Urinary bladder (tissue), 4 donors: ENCODE measurements around the gene EIF1AD. TPM values are rescaled to one million over a fixed set of nuclear protein-coding genes. Genes with fewer than 3 reads are reported as not detected.
"Not testable (repeated sequence)": the region's sequence is repeated elsewhere in the genome, so short reads cannot be mapped to it uniquely, and the experiment has no call there.

Source experiments
- DNase-seq: peaks from one replicate; pipeline ENCODE4 v3.0.0-alpha.2; 2015; ENCODE audit errors: extremely low spot score
- H3K27ac ChIP-seq: one replicate; pipeline ENCODE4 v1.5.1; 2013; ENCODE audit warnings: low read depth, mild to moderate bottlenecking, moderate library complexity
- H3K36me3 ChIP-seq: one replicate; pipeline ENCODE4 v1.6.1; 2013; ENCODE audit warnings: mild to moderate bottlenecking, moderate library complexity; ENCODE audit not compliant: insufficient read depth
- H3K4me1 ChIP-seq: one replicate; pipeline ENCODE4 v1.6.1; 2013; ENCODE audit warnings: mild to moderate bottlenecking, moderate library complexity; ENCODE audit not compliant: insufficient read depth
- H3K4me3 ChIP-seq: one replicate; pipeline ENCODE4 v1.5.1; 2013; ENCODE audit warnings: low read depth, low read length
- WGBS: extraction: QIAGEN DNeasy Blood & Tissue Kit; methylation state at CpG from one replicate; pipeline ENCODE4 v1.1.7; 2013; 5-methylcytosine and 5-hydroxymethylcytosine counted together
- polyA plus RNA-seq: library from polyadenylated mRNA; stranded (reverse); fragments of 200-250 nt; gene quantifications from one replicate; pipeline ENCODE4 v1.2.3, GENCODE V29; 2013
- total RNA-seq: library from RNA; depleted of rRNA; stranded (reverse); fragments of >200 nt; gene quantifications from one replicate; pipeline ENCODE4 v1.2.3, GENCODE V29; 2014
- donor health status: healthy with polysubstance abuse.
- donor health status: healthy.

EIF1AD gene
- total and polyA plus RNA-seq, 2 donors, result 15.6 to 26.3 TPM

DNA sequence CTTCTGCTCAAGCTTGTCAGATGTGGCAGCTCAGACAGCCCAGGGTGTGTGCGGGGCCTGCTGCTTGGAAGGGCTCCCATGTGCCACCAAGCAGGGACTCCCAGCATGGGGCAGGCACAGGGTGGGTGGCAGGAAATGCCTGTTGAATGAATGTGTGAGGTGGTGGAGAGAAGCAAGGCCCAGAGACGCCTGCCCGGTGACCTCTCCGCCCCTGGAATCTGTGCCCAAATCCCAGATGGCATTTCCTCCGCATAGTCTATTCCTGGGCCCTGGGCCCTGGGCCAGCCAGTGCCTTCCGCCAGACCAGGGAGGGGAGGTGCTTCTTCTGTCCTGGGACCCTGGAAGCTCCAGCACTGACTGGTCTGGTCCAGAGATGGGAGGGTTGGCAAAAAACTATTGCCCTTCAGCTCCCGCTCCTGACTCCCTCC, 13.5 kb upstream of the EIF1AD start:
- H3K27ac ChIP-seq, result no peak overlapping the region
- H3K4me3 ChIP-seq, result no peak overlapping the region
- H3K4me1 ChIP-seq, result no peaks in the 10 kb centered on the region
- no peaks in the 10 kb centered on the region for H3K36me3 ChIP-seq
- no peak for DNase-seq
- WGBS, result 74% methylated on average over 7 of the region's 7 CpGs

DNA sequence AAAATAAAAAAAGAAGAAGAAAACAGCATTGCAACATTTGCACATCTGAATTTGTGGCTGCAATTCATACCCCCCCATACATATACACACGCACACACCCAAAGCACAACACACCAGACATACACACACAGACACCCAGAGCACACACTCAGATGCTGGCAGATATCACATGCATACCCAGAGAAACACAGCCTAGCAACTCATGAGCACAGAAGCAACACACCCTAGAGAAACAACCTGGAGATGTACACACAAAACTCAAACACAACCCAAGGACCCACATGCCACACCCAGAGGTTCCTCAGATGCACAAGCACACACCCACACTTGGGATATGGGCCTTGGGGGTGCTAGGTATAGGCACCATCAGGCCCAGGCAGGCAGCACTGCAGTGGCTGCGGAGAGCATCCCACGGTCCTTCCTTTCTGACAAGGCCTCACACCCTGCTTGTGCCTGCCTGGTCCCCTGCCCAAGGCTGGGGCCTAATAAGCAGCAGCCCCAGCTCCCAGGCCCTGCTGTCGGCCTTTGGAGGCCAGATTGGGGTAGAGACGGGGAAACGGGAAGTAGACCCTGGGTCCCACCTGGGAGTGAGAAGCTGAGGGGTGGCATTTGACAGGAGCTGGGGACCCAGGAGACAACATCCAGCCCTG, 13.0 kb upstream of the EIF1AD start:
- Histone ChIP-seq H3K4me3 (no peak overlapping the region), H3K27ac (no peak overlapping the region), H3K4me1 (no peaks in the 10 kb centered on the region), H3K36me3 (no peaks in the 10 kb centered on the region)
- WGBS, result 88% methylated on average over 6 of the region's 6 CpGs
- no peak for DNase-seq

DNA sequence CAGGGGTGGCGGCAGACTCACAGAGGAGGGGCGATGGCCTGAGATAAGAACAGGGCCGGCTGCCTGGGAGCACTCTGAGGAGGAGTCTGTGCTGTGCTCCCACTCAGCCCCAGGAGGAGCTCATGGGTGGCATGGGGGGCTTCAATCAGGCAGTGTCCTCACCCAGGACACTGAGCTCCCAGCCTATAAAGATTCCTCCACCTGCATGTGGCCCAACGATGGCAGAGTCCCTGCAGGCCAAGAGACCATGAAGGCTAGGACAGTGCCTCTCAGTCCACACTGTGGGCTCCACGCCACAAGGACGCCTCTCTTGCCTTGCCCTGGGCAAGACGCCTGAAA, 11.8 kb upstream of the EIF1AD start:
- no peak overlapping the region for H3K4me3 ChIP-seq
- no peak overlapping the region for H3K27ac ChIP-seq
- 63% methylated on average over 7 of the region's 7 CpGs for WGBS
- DNase-seq, result no peak
- no peaks in the 10 kb centered on the region for H3K4me1 ChIP-seq
- H3K36me3 ChIP-seq, result no peaks in the 10 kb centered on the region

DNA sequence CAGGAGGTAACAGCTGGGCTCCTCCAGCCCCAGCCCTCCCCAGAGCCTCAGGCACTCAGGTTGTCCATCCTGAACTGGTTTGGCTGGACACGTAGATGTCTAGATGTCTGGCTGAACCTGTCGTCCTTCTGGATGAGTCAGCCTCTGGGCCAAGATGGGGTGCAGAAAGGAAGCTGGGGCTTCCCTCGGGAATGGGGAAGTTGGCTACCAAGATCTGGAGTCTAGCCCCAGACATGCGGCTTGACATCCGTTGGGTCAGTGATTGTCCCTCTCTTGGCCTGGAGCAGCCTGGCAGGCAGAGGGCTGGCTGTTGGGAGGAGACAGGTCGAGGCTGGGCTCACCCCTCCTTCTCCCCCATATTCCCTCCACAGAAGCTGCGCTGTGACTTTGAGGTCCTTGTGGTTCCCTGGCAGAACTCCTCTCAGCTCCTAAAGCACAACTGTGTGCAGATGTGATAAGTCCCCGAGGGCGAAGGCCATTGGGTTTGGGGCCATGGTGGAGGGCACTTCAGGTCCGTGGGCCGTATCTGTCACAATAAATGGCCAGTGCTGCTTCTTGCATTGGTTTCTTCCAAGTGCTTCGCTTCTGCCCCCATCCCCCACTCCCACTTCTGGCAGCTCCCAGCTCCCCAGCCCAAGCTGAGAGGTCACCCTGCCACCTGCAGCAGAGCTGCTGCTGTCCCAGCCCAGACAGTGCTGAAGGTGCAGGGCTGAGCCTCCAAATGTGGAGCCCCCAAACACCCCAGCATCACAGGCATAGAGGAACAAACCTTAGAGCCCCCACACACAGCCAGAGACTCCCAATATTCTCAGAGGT, 11.2 kb upstream of the EIF1AD start:
- Histone ChIP-seq H3K4me1 (no peaks in the 10 kb centered on the region), H3K4me3 (no peak overlapping the region)

DNA sequence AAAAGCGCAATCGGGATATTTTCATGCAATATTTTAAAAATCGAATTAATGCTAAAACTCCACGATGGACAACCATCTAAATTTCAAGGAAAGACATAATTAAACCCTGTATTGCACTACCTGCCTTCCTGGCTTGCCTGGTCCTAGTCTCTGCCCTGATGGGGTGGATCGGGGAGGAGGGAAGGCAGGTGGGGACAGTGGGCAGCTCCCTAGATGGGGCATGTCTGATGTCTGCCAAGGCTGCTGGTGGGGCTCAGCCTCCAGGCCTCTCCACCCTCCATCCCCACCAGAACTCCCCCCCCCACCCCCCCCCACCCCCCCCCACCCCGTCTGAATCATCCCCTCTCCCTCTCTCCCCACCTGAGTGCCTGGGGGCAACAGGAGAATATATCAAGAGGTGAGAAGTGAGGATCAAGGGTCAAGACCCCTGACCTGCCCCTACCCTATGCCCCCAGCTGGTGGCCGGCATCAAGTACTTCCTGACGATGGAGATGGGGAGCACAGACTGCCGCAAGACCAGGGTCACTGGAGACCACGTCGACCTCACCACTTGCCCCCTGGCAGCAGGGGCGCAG, 10.5 kb upstream of the EIF1AD start:
- H3K4me3 ChIP-seq, result no peak overlapping the region
- no peak overlapping the region for H3K27ac ChIP-seq
- H3K4me1 ChIP-seq, result no peaks in the 10 kb centered on the region
- H3K36me3 ChIP-seq, result no peaks in the 10 kb centered on the region
- 59% methylated on average over 12 of the region's 12 CpGs for WGBS
- DNase-seq, result no peak

More for the DNA sequence above, 11.2 kb upstream of the EIF1AD start:
- 57% methylated on average over 12 of the region's 12 CpGs for WGBS
- no peak for DNase-seq
- Histone ChIP-seq H3K27ac (no peak overlapping the region), H3K36me3 (no peaks in the 10 kb centered on the region)

DNA sequence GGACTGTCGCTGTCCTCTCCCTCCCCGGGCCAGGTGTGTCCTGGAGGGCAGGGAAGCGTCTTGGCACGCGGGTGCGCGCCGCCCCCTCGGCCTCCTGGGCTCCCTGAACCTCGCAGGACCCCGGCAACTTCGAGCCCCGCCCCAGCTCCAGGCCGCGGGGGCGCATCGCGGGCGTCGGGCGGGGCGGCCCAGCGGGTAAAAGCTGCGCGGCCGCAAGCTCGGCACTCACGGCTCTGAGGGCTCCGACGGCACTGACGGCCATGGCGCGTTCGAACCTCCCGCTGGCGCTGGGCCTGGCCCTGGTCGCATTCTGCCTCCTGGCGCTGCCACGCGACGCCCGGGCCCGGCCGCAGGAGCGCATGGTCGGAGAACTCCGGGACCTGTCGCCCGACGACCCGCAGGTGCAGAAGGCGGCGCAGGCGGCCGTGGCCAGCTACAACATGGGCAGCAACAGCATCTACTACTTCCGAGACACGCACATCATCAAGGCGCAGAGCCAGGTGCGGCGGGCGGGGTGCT, 9.9 kb upstream of the EIF1AD start, which contains the start of gene CST6:
Gene CST6 (plus strand): TSS at position 224 of the 519 bp plus-strand sequence. CDS start 37 bp downstream, at position 261.
- no peak for DNase-seq
- no peaks in the 10 kb centered on the region for H3K36me3 ChIP-seq
- no peaks in the 10 kb centered on the region for H3K4me1 ChIP-seq
- H3K4me3 ChIP-seq, result no peak within 1 kb of the TSS
- 7% methylated on average over 61 of the region's 61 CpGs for WGBS
- no peak within 1 kb of the TSS for H3K27ac ChIP-seq

DNA sequence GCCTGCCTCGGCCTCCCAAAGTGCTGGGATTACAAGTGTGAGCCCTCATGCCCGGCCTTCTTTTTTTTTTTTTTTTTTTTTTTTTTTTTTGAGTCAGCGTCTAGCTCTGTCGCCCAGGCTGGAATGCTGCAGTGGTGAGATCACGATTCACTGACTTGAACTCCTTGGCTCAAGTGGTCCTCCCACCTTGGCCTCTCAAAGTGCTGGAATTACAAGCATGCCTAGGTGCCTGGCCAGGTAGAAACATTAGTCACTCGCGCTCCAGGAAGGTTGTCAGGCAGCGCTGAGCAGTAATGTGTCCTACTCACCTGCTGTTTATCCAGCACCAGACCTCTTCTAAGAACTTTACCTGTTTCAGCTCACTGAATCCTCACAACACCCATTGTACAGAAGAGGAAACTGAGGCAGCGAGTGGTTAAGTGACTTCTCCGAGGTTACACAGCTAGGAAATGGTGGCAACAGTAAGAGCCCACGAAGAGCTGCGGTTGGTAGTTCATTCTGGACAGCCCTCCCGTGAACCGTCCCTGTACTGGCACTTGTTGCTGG, 9.4 kb upstream of the EIF1AD start:
- H3K36me3 ChIP-seq, result no peaks in the 10 kb centered on the region
- DNase-seq, result no peak
- H3K4me3 ChIP-seq, result no peak overlapping the region
- WGBS, result 40% methylated on average over 14 of the region's 14 CpGs
- H3K27ac ChIP-seq, result no peak overlapping the region
- no peaks in the 10 kb centered on the region for H3K4me1 ChIP-seq

DNA sequence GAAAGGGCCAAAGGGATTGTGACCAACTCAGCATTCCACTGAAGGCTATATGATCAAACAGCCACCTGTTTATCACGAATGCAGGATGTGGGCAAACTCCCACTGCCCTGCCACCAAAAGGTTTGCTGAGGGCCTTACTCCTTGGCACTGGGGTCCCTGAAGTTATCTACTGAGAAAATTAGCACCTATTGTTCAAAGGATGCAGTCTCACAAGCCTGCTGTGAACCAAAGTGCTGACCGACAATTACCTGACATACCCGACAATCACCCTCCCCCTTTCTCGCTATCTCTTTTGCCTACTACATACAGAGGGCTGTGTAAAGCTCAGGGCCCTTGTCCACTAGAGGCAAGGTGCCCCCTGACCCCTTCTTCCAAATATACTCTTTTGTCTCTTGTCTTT, 8.1 kb upstream of the EIF1AD start:
- DNase-seq, H3K4me3 ChIP-seq, H3K4me1 ChIP-seq, H3K36me3 ChIP-seq, H3K27ac ChIP-seq: not testable (repeated sequence)
- whole genome bisulfite sequencing, result 66% methylated on average over 4 of the region's 4 CpGs

DNA sequence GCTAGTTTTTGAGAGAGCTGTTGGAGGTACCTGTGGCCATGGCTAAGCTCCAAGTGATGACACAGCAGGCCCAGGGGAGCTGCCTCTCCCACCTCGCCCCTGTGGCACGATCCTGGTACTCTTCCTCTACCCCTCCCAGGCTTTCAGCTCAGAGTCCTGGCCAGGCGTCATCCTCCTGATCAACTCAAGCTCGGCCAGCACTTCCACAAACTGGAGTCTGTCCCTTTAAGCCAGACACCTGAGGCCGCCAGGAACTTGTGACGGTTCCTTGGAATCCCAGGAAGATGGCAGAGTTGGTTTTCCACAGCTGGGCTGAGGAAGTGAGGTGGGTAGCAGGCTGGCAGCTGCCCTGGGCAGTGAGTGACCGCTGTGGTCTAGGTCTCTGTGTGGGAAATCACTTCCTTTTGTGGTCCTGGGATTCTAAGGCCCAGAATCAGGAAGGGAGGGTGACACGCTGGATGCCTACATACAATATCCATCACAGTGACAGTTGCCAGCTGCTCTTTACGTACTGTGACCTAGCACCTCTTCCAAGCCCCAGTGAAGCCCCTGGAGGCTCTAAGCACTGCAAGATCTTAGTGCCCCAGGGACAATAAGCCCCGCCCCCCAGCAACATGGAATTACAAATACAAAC, 6.6 kb upstream of the EIF1AD start:
- no peak overlapping the region for H3K27ac ChIP-seq

DNA sequence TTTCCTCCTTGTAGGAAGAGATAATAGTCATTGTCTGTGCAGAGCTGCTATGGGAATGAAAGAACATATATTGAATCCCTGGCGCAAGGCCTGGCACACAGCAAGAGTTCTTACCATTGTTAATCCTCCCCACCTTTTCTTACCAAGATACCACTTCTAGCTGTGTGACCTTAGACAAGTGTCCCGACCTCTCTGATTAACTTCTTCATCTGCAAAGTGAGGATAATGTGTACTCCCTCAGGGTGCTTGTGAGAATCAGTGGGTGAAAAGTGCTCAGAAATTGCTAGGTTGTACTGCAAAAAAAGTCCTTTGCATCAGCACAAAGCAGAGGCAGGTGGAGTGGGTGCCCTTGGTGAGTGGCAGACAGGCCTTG, 6.1 kb upstream of the EIF1AD start:
- Histone ChIP-seq H3K4me1 (no peaks in the 10 kb centered on the region), H3K36me3 (no peaks in the 10 kb centered on the region), H3K27ac (no peak overlapping the region), H3K4me3 (no peak overlapping the region)
- no peak for DNase-seq
- 68% methylated on average over 2 of the region's 2 CpGs for WGBS

More for the DNA sequence above, 6.6 kb upstream of the EIF1AD start:
- no peak for DNase-seq
- Histone ChIP-seq H3K4me1 (no peaks in the 10 kb centered on the region), H3K36me3 (no peaks in the 10 kb centered on the region), H3K4me3 (no peak overlapping the region)
- WGBS, result 49% methylated on average over 10 of the region's 10 CpGs

DNA sequence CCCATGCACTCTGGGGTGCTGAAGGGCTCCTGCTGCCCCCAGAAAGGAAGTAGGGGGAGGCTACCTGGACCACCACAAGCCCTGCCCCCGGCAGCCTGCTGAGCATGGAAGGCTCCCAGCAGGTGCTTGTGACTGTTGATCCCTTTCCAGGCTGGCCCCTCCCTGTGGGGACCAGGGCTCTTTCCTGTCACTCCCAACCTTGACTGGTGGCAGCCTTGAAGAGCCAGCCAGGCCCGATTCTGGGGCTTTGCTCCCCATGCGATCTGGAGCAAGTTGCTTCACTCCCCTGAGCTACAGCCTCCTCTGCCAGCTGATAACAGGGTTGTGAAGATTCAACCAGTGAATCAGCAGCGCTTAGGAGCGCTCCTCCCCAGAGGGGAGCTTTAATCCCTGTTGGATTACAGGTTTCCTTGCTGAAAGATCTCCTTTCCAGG, 5.3 kb upstream of the EIF1AD start:
- H3K4me1 ChIP-seq, result no peaks in the 10 kb centered on the region
- H3K36me3 ChIP-seq, result no peaks in the 10 kb centered on the region
- 47% methylated on average over 5 of the region's 5 CpGs for WGBS
- H3K27ac ChIP-seq, result no peak overlapping the region
- DNase-seq, result no peak
- H3K4me3 ChIP-seq, result no peak overlapping the region

DNA sequence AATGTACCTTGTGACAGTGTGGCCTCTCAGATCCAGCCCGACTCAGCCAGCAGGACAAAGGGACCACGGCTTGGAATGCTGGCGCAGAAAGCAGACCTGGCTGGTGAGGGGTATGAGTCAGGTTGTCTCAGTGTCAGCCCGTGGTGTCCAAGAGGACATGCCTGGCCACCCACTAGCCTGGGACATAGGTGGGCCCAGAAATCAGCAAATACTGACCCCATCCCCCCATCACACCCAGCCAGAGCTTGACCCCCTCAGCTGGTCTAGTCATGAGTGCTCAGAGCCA, 4.9 kb upstream of the EIF1AD start:
- H3K4me3 ChIP-seq, result no peak overlapping the region
- no peak for DNase-seq
- 86% methylated on average over 4 of the region's 4 CpGs for WGBS
- no peaks in the 10 kb centered on the region for H3K4me1 ChIP-seq
- H3K36me3 ChIP-seq, result no peaks in the 10 kb centered on the region
- no peak overlapping the region for H3K27ac ChIP-seq

DNA sequence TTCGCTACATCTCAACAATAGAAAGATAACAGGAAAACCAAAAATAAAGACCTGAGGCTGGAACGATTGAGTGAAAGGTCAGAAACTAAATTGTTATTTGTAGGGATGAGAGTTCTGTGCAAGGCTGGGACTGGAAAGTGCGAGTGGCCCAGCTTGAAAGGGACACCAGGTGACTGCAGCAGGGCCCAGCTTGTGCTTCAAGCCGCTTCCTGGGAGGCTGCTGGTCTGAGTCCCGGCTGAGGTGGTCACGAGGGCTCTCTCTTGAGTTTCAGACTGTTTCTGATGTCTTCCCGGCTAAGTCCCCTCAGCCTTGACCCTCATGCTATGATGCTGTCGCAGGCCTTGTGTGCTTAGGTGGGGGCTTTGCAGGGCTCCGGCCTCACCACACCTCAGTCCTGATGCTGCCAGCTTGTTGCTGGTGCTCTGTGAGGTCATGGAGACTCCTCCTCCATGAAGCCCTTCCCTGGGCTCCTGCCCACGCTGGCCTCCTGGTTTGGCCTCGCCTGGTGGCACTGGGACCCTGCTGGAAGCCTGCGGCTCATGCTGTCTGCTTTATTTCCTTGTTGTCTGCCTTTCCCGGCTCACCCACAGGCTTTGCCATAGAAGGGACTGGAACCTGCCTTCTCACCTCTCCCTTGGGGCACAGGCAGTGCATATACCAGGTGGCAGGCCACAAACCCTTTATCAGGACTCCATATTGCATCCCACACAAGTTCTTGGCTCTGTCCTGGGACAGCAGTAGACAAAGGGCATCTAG, 4.4 kb upstream of the EIF1AD start:
- no peak for DNase-seq
- H3K4me3 ChIP-seq, result no peak overlapping the region
- 87% methylated on average over 13 of the region's 13 CpGs for WGBS
- H3K27ac ChIP-seq, result no peak overlapping the region
- H3K36me3 ChIP-seq, result no peaks in the 10 kb centered on the region
- no peaks in the 10 kb centered on the region for H3K4me1 ChIP-seq
